ENCODE results near the gene WDR91. TPM values are rescaled to one million over a fixed set of nuclear protein-coding genes. Genes with fewer than 3 reads are reported as not detected.

Gene WDR91
- total and polyA plus RNA-seq, 2 donors (not counting 1 experiment from before 2014, with no cell fraction given) = 6.0 to 27.4 TPM

DNA sequence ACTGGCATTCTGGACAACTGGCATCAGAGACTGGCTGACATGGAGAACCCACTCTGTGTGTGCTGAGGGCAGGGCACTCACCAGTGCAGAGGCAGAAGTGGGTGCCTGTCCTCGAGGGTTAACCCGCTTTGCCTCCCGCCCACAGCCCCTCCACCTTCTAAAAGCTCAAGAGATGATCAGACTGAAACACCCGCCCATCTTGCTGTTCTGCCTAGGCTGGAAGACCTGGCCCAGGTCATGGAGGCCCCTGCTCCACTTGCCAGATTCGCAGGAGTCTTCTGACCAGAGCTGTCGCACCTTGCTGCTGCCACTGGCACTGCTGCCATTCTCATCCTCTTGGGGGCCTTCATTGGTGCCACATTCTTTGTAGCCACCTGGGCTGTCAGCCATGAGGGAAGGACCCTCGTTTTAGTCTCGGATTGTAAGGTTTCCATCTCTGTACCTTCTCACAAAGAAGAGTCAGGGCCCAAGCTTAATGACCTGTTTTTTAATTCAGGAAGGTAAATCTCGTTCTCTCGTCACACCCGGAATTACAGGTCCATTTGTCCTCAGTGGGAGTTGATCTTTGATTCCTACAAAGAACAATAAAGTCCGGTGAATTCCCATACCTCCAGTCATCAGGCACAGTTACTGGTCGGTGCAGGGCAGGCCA is 42.7 kb downstream of the WDR91 start:
- Histone ChIP-seq H3K4me2 (ENCODE audit: extremely low read depth, insufficient read depth, low read length) (peak overlapping the region; percentile 99), H3K9ac (ENCODE audit: insufficient read depth, low read length) (no peak overlapping the region), H4K20me1 (ENCODE audit: control insufficient read depth, extremely low read depth, insufficient read depth, low read length) (no peaks in the 10 kb centered on the region), H3K79me2 (ENCODE audit: control insufficient read depth, insufficient read depth, low read length) (peaks cover 27% of the 10 kb centered on the region), H3K9me3 (ENCODE audit: control insufficient read depth, insufficient read depth, low read depth, low read length) (no peaks in the 10 kb centered on the region), H3K27me3 (ENCODE audit: control insufficient read depth, insufficient read depth, low read length) (no peaks in the 10 kb centered on the region), H3K27ac (ENCODE audit: insufficient read depth, low read length) (peak overlapping the region; percentile 91), H3K36me3 (ENCODE audit: control insufficient read depth, insufficient read depth, low read length) (peaks cover 33% of the 10 kb centered on the region), H3K4me1 (ENCODE audit: control insufficient read depth, extremely low read depth, insufficient read depth, low read length) (peaks cover 14% of the 10 kb centered on the region), H2AFZ (ENCODE audit: low read length) (no peak overlapping the region), H3K4me3 (replicated peaks in 1 of 4; ENCODE audit: control extremely low read depth in 1 of 4, insufficient read depth in 1 of 4, low read depth in 3 of 4, low read length in 4 of 4) (no peak overlapping the region)
- DNase-seq (ENCODE audit: low read depth in 2 of 2) = no peak
- no peak for TF ChIP-seq EZH2 (IDR thresholded peaks at IDR 0.05; ENCODE audit: low read length, missing control alignments)
- TF ChIP-seq, protein P1, sequence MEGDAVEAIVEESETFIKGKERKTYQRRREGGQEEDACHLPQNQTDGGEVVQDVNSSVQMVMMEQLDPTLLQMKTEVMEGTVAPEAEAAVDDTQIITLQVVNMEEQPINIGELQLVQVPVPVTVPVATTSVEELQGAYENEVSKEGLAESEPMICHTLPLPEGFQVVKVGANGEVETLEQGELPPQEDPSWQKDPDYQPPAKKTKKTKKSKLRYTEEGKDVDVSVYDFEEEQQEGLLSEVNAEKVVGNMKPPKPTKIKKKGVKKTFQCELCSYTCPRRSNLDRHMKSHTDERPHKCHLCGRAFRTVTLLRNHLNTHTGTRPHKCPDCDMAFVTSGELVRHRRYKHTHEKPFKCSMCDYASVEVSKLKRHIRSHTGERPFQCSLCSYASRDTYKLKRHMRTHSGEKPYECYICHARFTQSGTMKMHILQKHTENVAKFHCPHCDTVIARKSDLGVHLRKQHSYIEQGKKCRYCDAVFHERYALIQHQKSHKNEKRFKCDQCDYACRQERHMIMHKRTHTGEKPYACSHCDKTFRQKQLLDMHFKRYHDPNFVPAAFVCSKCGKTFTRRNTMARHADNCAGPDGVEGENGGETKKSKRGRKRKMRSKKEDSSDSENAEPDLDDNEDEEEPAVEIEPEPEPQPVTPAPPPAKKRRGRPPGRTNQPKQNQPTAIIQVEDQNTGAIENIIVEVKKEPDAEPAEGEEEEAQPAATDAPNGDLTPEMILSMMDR (conservative IDR thresholded peaks at IDR 0.05 in 1 of 2, IDR thresholded peaks at IDR 0.05 in 1 of 2; ENCODE audit: low read depth in 1 of 2, low read length in 2 of 2) = no peak

DNA sequence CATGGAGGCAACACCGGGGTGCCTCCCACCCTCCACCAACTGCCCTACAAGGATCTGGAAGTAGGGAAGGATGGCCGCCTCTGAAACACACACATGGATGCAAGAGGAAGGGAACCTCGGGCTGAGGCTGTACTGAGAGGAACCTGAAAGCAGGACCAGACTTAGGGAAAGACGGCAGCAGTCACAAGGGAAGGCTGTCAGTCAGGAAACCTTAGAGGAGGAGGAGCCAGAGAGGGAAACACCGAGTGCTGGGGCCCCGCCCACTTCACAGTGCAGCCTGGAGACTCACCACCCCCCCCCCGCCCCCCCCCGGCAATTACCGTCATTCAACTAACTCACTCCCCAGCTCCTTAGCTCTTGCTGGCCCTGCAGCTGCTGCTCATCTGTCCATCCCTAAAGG is 43.3 kb downstream of the WDR91 start:
- H3K79me2 ChIP-seq (ENCODE audit: control insufficient read depth, insufficient read depth, low read length) = peaks cover 27% of the 10 kb centered on the region
- no peak overlapping the region for H3K4me3 ChIP-seq (replicated peaks in 1 of 4; ENCODE audit: control extremely low read depth in 1 of 4, insufficient read depth in 1 of 4, low read depth in 3 of 4, low read length in 4 of 4)

DNA sequence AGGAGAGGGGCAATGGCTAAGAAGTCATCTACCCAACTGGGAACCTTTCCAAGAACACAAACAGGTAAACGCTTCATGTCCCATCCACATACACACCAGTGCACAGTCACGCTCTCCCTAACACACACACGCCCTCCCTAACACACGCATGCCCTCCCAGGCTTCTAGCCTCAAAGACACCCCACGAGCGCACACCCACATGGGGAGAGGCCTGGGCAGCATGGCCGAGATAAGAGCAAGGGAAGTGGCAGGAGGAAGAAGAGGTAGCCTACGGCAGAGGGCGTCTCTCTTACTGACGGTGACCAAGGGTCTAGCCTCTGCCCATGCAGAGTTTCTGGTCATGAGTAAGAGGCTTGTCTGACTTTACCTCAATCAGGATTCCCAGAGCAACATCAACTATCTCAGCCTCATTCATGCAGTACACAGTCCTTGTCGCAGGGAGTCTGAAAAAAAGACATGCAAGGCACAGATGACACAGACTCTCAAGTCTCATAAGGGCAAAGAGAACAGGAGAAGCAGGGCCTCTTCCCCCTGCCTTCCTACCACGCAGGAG is 43.9 kb downstream of the WDR91 start:
- Histone ChIP-seq H3K9ac (ENCODE audit: insufficient read depth, low read length) (no peak overlapping the region), H3K27ac (ENCODE audit: insufficient read depth, low read length) (no peak overlapping the region), H2AFZ (ENCODE audit: low read length) (no peak overlapping the region), H3K4me3 (replicated peaks in 1 of 4; ENCODE audit: control extremely low read depth in 1 of 4, insufficient read depth in 1 of 4, low read depth in 3 of 4, low read length in 4 of 4) (no peak overlapping the region), H3K36me3 (ENCODE audit: control insufficient read depth, insufficient read depth, low read length) (peaks cover 33% of the 10 kb centered on the region), H3K9me3 (ENCODE audit: control insufficient read depth, insufficient read depth, low read depth, low read length) (no peaks in the 10 kb centered on the region), H4K20me1 (ENCODE audit: control insufficient read depth, extremely low read depth, insufficient read depth, low read length) (no peaks in the 10 kb centered on the region), H3K27me3 (ENCODE audit: control insufficient read depth, insufficient read depth, low read length) (no peaks in the 10 kb centered on the region), H3K4me1 (ENCODE audit: control insufficient read depth, extremely low read depth, insufficient read depth, low read length) (peaks cover 14% of the 10 kb centered on the region), H3K79me2 (ENCODE audit: control insufficient read depth, insufficient read depth, low read length) (peaks cover 27% of the 10 kb centered on the region), H3K4me2 (ENCODE audit: extremely low read depth, insufficient read depth, low read length) (no peak overlapping the region)
- TF ChIP-seq, protein P1 (conservative IDR thresholded peaks at IDR 0.05 in 1 of 2, IDR thresholded peaks at IDR 0.05 in 1 of 2; ENCODE audit: low read depth in 1 of 2, low read length in 2 of 2) = no peak
- no peak for TF ChIP-seq EZH2 (IDR thresholded peaks at IDR 0.05; ENCODE audit: low read length, missing control alignments)
- no peak for DNase-seq (ENCODE audit: low read depth in 2 of 2)

More for the DNA sequence above, 43.3 kb downstream of the WDR91 start:
- Histone ChIP-seq H4K20me1 (ENCODE audit: control insufficient read depth, extremely low read depth, insufficient read depth, low read length) (no peaks in the 10 kb centered on the region), H3K9me3 (ENCODE audit: control insufficient read depth, insufficient read depth, low read depth, low read length) (no peaks in the 10 kb centered on the region), H3K4me2 (ENCODE audit: extremely low read depth, insufficient read depth, low read length) (no peak overlapping the region), H3K27ac (ENCODE audit: insufficient read depth, low read length) (no peak overlapping the region), H3K4me1 (ENCODE audit: control insufficient read depth, extremely low read depth, insufficient read depth, low read length) (peaks cover 14% of the 10 kb centered on the region), H3K36me3 (ENCODE audit: control insufficient read depth, insufficient read depth, low read length) (peaks cover 33% of the 10 kb centered on the region), H3K27me3 (ENCODE audit: control insufficient read depth, insufficient read depth, low read length) (no peaks in the 10 kb centered on the region), H2AFZ (ENCODE audit: low read length) (no peak overlapping the region), H3K9ac (ENCODE audit: insufficient read depth, low read length) (no peak overlapping the region)
- TF ChIP-seq EZH2 (IDR thresholded peaks at IDR 0.05; ENCODE audit: low read length, missing control alignments) = no peak
- TF ChIP-seq, protein P1 (conservative IDR thresholded peaks at IDR 0.05 in 1 of 2, IDR thresholded peaks at IDR 0.05 in 1 of 2; ENCODE audit: low read depth in 1 of 2, low read length in 2 of 2) = no peak
- DNase-seq (ENCODE audit: low read depth in 2 of 2) = no peak
